Measurements from ENCODE around the gene PAPLN.

The PAPLN gene

GRCh38 chr14:73235531-73236155 is 1.7 kb upstream of the PAPLN start:
- Histone ChIP-seq H2AFZ (ENCODE audit: low read depth) (no peak overlapping the region), H4K20me1 (ENCODE audit: insufficient read depth) (no peaks in the 10 kb centered on the region), H3K79me2 (ENCODE audit: insufficient read depth, low read depth) (no peaks in the 10 kb centered on the region), H3K4me1 (ENCODE audit: low read depth, poor library complexity, severe bottlenecking) (peaks cover 9% of the 10 kb centered on the region), H3K9ac (no peak overlapping the region), H3K4me2 (no peak overlapping the region), H3K4me3 (IDR thresholded peaks at IDR 0.05; ENCODE audit: insufficient read depth, low read depth, low read length) (no peak overlapping the region), H3K27ac (no peak overlapping the region), H3K36me3 (ENCODE audit: insufficient read depth) (no peaks in the 10 kb centered on the region), H3K27me3 (ENCODE audit: insufficient read depth, low read depth) (no peaks in the 10 kb centered on the region)
- TF ChIP-seq CTCF (conservative IDR thresholded peaks at IDR 0.05; ENCODE audit: low read depth, low read length) = no peak

- peaks cover 9% of the 10 kb centered on the region for H3K4me1 ChIP-seq (ENCODE audit: low read depth, poor library complexity, severe bottlenecking)
- H3K4me3 ChIP-seq (IDR thresholded peaks at IDR 0.05; ENCODE audit: insufficient read depth, low read depth, low read length) = no peak overlapping the region
- no peaks in the 10 kb centered on the region for H4K20me1 ChIP-seq (ENCODE audit: insufficient read depth)
- H3K36me3 ChIP-seq (ENCODE audit: insufficient read depth) = no peaks in the 10 kb centered on the region
- H3K9ac ChIP-seq = no peak overlapping the region
- H3K79me2 ChIP-seq (ENCODE audit: insufficient read depth, low read depth) = no peaks in the 10 kb centered on the region
- no peak overlapping the region for H2AFZ ChIP-seq (ENCODE audit: low read depth)
- no peaks in the 10 kb centered on the region for H3K27me3 ChIP-seq (ENCODE audit: insufficient read depth, low read depth)
- no peak overlapping the region for H3K27ac ChIP-seq
- no peak for TF ChIP-seq CTCF (conservative IDR thresholded peaks at IDR 0.05; ENCODE audit: low read depth, low read length)
- no peak overlapping the region for H3K4me2 ChIP-seq
These were observed 1.1 kb upstream of the PAPLN start for GRCh38 chr14:73236157-73236556.

- Histone ChIP-seq H3K4me3 (IDR thresholded peaks at IDR 0.05; ENCODE audit: insufficient read depth, low read depth, low read length) (no peak overlapping the region), H3K4me2 (no peak overlapping the region), H3K36me3 (ENCODE audit: insufficient read depth) (no peaks in the 10 kb centered on the region), H2AFZ (ENCODE audit: low read depth) (no peak overlapping the region), H3K9ac (no peak overlapping the region), H3K27ac (no peak overlapping the region), H3K79me2 (ENCODE audit: insufficient read depth, low read depth) (no peaks in the 10 kb centered on the region), H3K27me3 (ENCODE audit: insufficient read depth, low read depth) (no peaks in the 10 kb centered on the region), H3K4me1 (ENCODE audit: low read depth, poor library complexity, severe bottlenecking) (peaks cover 9% of the 10 kb centered on the region), H4K20me1 (ENCODE audit: insufficient read depth) (no peaks in the 10 kb centered on the region)
- TF ChIP-seq CTCF (conservative IDR thresholded peaks at IDR 0.05; ENCODE audit: low read depth, low read length) = no peak
These were observed 521 bp upstream of the PAPLN start for GRCh38 chr14:73236752-73237218.

- no peaks in the 10 kb centered on the region for H4K20me1 ChIP-seq (ENCODE audit: insufficient read depth)
- H3K36me3 ChIP-seq (ENCODE audit: insufficient read depth) = no peaks in the 10 kb centered on the region
- no peak overlapping the region for H3K9ac ChIP-seq
- no peak overlapping the region for H3K4me3 ChIP-seq (IDR thresholded peaks at IDR 0.05; ENCODE audit: insufficient read depth, low read depth, low read length)
- no peak overlapping the region for H3K4me2 ChIP-seq
- peaks cover 9% of the 10 kb centered on the region for H3K4me1 ChIP-seq (ENCODE audit: low read depth, poor library complexity, severe bottlenecking)
- no peaks in the 10 kb centered on the region for H3K27me3 ChIP-seq (ENCODE audit: insufficient read depth, low read depth)
- no peak for TF ChIP-seq CTCF (conservative IDR thresholded peaks at IDR 0.05; ENCODE audit: low read depth, low read length)
- H3K27ac ChIP-seq = no peak overlapping the region
- no peaks in the 10 kb centered on the region for H3K79me2 ChIP-seq (ENCODE audit: insufficient read depth, low read depth)
- no peak overlapping the region for H2AFZ ChIP-seq (ENCODE audit: low read depth)
These were observed 599 bp downstream of the PAPLN start for GRCh38 chr14:73237786-73238423.

Data from KMS-11 (cell line).